Epithelial cell of esophagus (primary cell): ENCODE results near the gene CAND1.

Experiments
- DNase-seq: peaks from one replicate; pipeline ENCODE4 v3.0.0; 2010; ENCODE audit warnings: low read depth
- H3K4me3 ChIP-seq: 2 replicates; pipeline ENCODE4 v1.5.1; 2011; ENCODE audit warnings: mild to moderate bottlenecking, low read length, control low read depth
- CTCF ChIP-seq: IDR thresholded peaks from 2 replicates; pipeline ENCODE4 v1.5.1; 2011; ENCODE audit warnings: low read depth, mild to moderate bottlenecking, low read length, control low read depth, inconsistent platforms; ENCODE audit not compliant: insufficient read depth; ENCODE audit errors: missing control alignments

The CAND1 gene

GRCh38 chr12:67269633-67270573 lies 745 bp downstream of the CAND1 start:
- no peak for TF ChIP-seq CTCF
- DNase-seq: peak; percentile 39
- peak overlapping the region; percentile 93 for H3K4me3 ChIP-seq

GRCh38 chr12:67270622-67271021 lies 1.5 kb downstream of the CAND1 start:
- no peak for TF ChIP-seq CTCF
- H3K4me3 ChIP-seq: peak overlapping the region; percentile 93
- DNase-seq: no peak

GRCh38 chr12:67271976-67272375 lies 2.8 kb downstream of the CAND1 start:
- H3K4me3 ChIP-seq: peak overlapping the region; percentile 93
- no peak for DNase-seq
- TF ChIP-seq CTCF: no peak

- H3K4me3 ChIP-seq: no peak overlapping the region
- no peak for TF ChIP-seq CTCF
These were observed 5.0 kb downstream of the CAND1 start for GRCh38 chr12:67274186-67274585.

GRCh38 chr12:67275380-67275913 lies 6.3 kb downstream of the CAND1 start:
- DNase-seq: peak; percentile 50
- H3K4me3 ChIP-seq: no peak overlapping the region
- no peak for TF ChIP-seq CTCF

More at GRCh38 chr12:67274186-67274585, 5.0 kb downstream of the CAND1 start:
- no peak for DNase-seq

GRCh38 chr12:67276421-67276820 lies 7.3 kb downstream of the CAND1 start:
- no peak for TF ChIP-seq CTCF
- no peak overlapping the region for H3K4me3 ChIP-seq
- no peak for DNase-seq
